K562 treated with DMSO at 1 percent for 24 hours (cell line): ENCODE data around the gene CNOT1. TPM values are rescaled to one million over a fixed set of nuclear protein-coding genes. Genes with fewer than 3 reads are reported as not detected.

Source experiments
- total RNA-seq: library from RNA; unstranded; fragments of 300-600 nt; gene quantifications from 2 replicates; pipeline ENCODE4 v1.2.3, GENCODE V29; 2022; ENCODE audit warnings: low read depth; ENCODE audit not compliant: insufficient read depth

The CNOT1 gene
- total RNA-seq = 119 and 141 TPM in 2 replicates

GRCh38 chr16:58629733-58630640 is at the start of gene CNOT1:
CNOT1 (minus strand) TSS chr16:58629826; CDS start chr16:58599337, 30,489 bp downstream.

GRCh38 chr16:58515125-58515870 is 114.3 kb downstream of the CNOT1 start, which contains the start of gene SETD6:
SETD6 (plus strand) TSS chr16:58515517; CDS start chr16:58515538, 21 bp downstream.

GRCh38 chr16:58499615-58500351 is 129.8 kb downstream of the CNOT1 start, which contains the start of gene NDRG4:
NDRG4 (plus strand) TSS chr16:58500143; CDS start chr16:58500249, 106 bp downstream.

Other genes starting within 250 kb of the CNOT1 start
- gene GINS3, start 237.4 kb downstream of the CNOT1 start, total RNA-seq = 11.2 and 13.2 TPM in 2 replicates
- 0.22 and 1.4 TPM in 2 replicates for gene NDRG4, start 129.7 kb downstream of the CNOT1 start, total RNA-seq
- 15.7 and 19.8 TPM in 2 replicates for gene SETD6, start 114.3 kb downstream of the CNOT1 start, total RNA-seq
- 7.5 and 8.8 TPM in 2 replicates for gene SLC38A7, start 54.9 kb upstream of the CNOT1 start, total RNA-seq
- gene GOT2, start 104.5 kb upstream of the CNOT1 start, total RNA-seq = 92.5 and 96.4 TPM in 2 replicates